Medulla oblongata (tissue), 1 donor: ENCODE results near the gene IMPDH2.

Source experiments
- DNase-seq: peaks from one replicate; pipeline ENCODE4 v3.0.0-alpha.2; 2015; ENCODE audit errors: extremely low spot score

Gene IMPDH2

GRCh38 chr3:48982686-48983085 is 46.5 kb downstream of the IMPDH2 start:
- DNase-seq, result no peak

GRCh38 chr3:48982016-48982415 is 47.2 kb downstream of the IMPDH2 start:
- no peak for DNase-seq

- no peak for DNase-seq
Measured at GRCh38 chr3:48980295-48980694, 48.9 kb downstream of the IMPDH2 start.

- DNase-seq, result no peak
Measured at GRCh38 chr3:48979451-48979850, 49.7 kb downstream of the IMPDH2 start.
